ENCODE measurements around the gene HOXA13. TPM values are rescaled to one million over a fixed set of nuclear protein-coding genes. Genes with fewer than 3 reads are reported as not detected.

Gene HOXA13
- total RNA-seq, 1 donor from 2014 or later: not detected

DNA sequence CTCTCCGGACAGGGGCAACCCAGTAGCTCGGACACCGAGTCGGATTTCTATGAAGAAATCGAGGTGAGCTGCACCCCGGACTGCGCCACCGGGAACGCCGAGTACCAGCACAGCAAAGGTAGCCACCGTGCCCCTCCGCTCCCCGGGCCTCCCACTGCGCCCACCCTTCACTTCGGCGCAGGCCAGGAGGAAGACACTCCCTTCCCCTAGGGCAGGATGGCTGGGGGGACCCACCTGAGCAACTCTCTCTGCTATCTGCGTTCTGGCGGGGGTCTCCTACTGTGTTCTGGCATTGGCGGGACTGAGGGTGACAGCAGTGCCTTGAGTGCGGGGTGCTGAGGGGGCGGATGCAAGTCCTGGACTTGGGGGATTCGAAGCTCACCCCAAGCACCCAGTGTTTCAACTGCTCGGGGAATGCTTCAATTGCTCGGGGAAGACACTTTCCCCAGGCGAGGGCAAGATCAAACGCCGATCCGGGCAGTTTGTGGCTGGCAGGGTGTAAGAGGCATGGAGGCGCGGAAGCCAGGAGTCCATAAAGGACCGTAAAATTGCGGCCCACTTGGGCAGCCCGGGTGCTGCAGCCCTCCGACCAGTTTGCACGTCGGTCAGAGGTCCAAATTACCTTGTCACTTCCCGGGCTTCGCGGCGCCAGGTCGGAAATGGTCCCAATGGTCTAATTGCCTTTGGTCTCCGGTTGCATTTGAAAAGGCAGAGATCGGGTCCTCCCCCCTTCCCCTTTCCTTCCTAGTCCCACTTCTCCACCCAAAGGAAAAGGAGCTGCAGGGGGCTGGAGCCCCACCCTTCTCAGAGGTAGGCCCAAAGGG, 43.7 kb upstream of the HOXA13 start:
- DNase-seq (ENCODE audit: low spot score): no peak
- TF ChIP-seq, protein P1, sequence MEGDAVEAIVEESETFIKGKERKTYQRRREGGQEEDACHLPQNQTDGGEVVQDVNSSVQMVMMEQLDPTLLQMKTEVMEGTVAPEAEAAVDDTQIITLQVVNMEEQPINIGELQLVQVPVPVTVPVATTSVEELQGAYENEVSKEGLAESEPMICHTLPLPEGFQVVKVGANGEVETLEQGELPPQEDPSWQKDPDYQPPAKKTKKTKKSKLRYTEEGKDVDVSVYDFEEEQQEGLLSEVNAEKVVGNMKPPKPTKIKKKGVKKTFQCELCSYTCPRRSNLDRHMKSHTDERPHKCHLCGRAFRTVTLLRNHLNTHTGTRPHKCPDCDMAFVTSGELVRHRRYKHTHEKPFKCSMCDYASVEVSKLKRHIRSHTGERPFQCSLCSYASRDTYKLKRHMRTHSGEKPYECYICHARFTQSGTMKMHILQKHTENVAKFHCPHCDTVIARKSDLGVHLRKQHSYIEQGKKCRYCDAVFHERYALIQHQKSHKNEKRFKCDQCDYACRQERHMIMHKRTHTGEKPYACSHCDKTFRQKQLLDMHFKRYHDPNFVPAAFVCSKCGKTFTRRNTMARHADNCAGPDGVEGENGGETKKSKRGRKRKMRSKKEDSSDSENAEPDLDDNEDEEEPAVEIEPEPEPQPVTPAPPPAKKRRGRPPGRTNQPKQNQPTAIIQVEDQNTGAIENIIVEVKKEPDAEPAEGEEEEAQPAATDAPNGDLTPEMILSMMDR (IDR thresholded peaks at IDR 0.05): no peak
- Mint-ChIP-seq H3K27me3 (ENCODE audit: low read depth) (peaks cover 81% of the 10 kb centered on the region), H3K4me1 (ENCODE audit: low read depth) (peaks cover 20% of the 10 kb centered on the region), H3K36me3 (ENCODE audit: low read depth) (peaks cover 2% of the 10 kb centered on the region), H3K27ac (ENCODE audit: unreplicated experiment) (no peak overlapping the region), H3K4me3 (ENCODE audit: unreplicated experiment) (peak overlapping the region; percentile 23), H3K9me3 (ENCODE audit: low read depth) (no peaks in the 10 kb centered on the region)

DNA sequence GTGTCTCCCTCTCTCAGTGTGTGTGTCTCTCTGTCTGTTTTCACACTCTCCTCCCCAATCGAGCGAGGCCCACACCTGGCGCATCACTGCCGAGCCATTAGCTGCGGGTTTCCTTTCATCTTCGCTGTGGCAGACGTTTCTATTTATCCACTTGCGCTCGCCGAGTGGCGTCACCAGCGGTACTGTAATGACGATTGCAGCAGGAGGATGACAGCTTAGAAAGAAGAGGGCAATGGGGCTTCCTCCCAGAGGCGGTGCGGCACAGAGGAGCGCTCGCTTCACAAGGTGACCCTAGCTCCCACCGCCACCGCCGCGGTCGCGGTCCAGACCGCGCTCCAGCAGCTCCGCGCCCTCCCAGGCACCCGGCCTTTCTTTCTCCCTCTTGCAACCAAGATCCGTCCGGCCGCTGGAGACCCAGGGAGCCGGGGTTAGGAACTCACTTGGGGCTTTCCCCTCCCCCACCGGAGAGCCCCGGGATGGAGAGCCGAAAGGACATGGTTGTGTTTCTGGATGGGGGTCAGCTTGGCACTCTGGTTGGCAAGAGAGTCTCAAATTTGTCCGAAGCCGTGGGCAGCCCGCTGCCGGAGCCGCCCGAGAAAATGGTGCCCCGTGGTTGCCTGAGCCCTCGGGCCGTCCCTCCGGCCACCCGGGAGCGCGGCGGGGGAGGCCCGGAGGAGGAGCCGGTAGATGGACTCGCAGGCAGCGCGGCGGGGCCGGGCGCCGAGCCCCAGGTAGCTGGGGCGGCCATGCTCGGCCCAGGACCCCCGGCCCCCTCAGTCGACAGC, 42.9 kb upstream of the HOXA13 start, which contains the start of gene EVX1:
TSS of gene EVX1 (plus strand) at position 248 of the 785 bp plus-strand sequence. CDS start at position 477, 229 bp downstream.
- TF ChIP-seq, protein P1 (IDR thresholded peaks at IDR 0.05): no peak
- H3K27me3 Mint-ChIP-seq (ENCODE audit: low read depth): peaks cover 81% of the 10 kb centered on the region
- H3K9me3 Mint-ChIP-seq (ENCODE audit: low read depth): no peaks in the 10 kb centered on the region
- no peak for DNase-seq (ENCODE audit: low spot score)
- H3K27ac Mint-ChIP-seq (ENCODE audit: unreplicated experiment): no peak within 1 kb of the TSS
- peaks cover 2% of the 10 kb centered on the region for H3K36me3 Mint-ChIP-seq (ENCODE audit: low read depth)
- peak within 1 kb of the TSS; percentile 23 for H3K4me3 Mint-ChIP-seq (ENCODE audit: unreplicated experiment)
- peaks cover 20% of the 10 kb centered on the region for H3K4me1 Mint-ChIP-seq (ENCODE audit: low read depth)

DNA sequence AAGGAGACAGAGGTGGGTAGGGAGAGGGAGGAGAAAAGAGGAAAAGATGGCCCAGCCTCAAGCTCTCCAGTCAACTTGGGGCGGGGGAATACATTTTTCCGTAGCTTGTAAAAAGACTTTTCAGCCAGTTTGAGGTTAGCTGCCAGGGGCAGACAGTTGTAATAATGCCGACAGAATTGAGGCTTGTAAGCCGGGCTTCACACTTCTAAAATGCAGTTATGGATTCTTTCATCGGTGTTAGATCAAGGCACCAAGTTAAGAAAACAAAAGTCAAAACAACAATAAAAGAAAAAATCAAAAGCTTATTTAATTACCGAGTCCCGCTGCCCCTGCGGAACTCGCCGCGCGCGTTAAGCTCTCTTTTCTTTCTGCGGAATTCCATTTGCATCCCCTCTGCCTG, 42.3 kb upstream of the HOXA13 start:
- TF ChIP-seq, protein P1 (IDR thresholded peaks at IDR 0.05): no peak
- Mint-ChIP-seq H3K4me1 (ENCODE audit: low read depth) (peaks cover 20% of the 10 kb centered on the region), H3K27ac (ENCODE audit: unreplicated experiment) (no peak overlapping the region), H3K9me3 (ENCODE audit: low read depth) (no peaks in the 10 kb centered on the region), H3K27me3 (ENCODE audit: low read depth) (peaks cover 80% of the 10 kb centered on the region), H3K36me3 (ENCODE audit: low read depth) (peaks cover 2% of the 10 kb centered on the region), H3K4me3 (ENCODE audit: unreplicated experiment) (no peak overlapping the region)
- no peak for DNase-seq (ENCODE audit: low spot score)

DNA sequence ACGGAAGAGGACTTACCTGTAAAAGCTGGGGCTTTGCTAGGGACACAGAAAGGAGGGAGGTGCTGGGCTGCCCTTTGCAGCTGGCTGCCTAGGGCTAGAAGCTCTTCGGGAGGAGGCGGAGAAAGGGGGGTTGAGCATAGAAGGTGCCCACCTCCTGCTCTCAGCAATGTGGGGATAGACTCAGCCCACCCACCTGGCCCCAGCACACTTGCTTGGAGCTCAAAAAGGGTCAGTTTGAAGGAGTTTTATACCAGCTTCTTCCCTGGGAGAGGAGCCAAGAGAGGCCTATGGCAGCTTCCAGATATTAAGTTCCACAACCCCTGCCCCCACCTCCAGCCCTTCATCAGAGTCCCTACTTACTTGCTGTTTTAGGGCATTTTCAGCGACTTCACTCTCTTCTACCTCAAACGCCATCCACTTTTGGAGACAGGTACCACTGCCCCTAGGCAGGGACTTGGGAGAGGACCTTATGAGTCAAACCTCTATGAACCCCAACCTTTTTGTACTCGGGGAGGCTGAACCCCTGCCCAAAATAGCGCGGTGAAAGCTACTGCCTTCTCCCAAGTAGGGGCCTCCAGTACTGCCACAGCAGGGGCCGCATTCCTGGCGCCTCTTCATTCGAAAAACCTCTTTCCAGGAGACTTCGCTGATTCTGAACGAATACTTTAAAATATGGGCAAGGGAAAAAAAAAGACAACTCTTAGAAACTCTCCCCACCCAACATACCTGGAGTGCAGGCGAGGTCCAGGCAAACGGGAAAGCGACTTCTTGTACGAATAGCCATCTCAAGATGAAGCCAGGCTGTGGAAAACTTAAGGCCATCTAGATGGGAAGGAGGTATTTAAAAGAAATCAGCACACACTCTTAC, 41.5 kb upstream of the HOXA13 start:
- DNase-seq (ENCODE audit: low spot score): no peak
- TF ChIP-seq, protein P1 (IDR thresholded peaks at IDR 0.05): no peak
- no peaks in the 10 kb centered on the region for H3K9me3 Mint-ChIP-seq (ENCODE audit: low read depth)
- peaks cover 20% of the 10 kb centered on the region for H3K4me1 Mint-ChIP-seq (ENCODE audit: low read depth)
- peaks cover 2% of the 10 kb centered on the region for H3K36me3 Mint-ChIP-seq (ENCODE audit: low read depth)
- H3K27me3 Mint-ChIP-seq (ENCODE audit: low read depth): peaks cover 82% of the 10 kb centered on the region
- H3K4me3 Mint-ChIP-seq (ENCODE audit: unreplicated experiment): no peak overlapping the region
- no peak overlapping the region for H3K27ac Mint-ChIP-seq (ENCODE audit: unreplicated experiment)
